SIG-M5 (cell line): ENCODE measurements around the gene DALRD3.
A peak's percentile ranks its signal among the peaks of the same experiment; 100 is the strongest.
"Not testable (repeated sequence)": the region's sequence is repeated elsewhere in the genome, so short reads cannot be mapped to it uniquely, and the experiment has no call there.

ENCODE experiments used
- DNase-seq: peaks from one replicate; lab custom pipeline; 2025; lab: John Stamatoyannopoulos, UW

The DALRD3 gene

GRCh38 chr3:49021813-49022687 is 3.7 kb upstream of the DALRD3 start, which contains the start of gene NDUFAF3:
Gene NDUFAF3 (plus strand): TSS chr3:49022121. CDS start chr3:49022145, 24 bp downstream.
- DNase-seq = no peak

DNA sequence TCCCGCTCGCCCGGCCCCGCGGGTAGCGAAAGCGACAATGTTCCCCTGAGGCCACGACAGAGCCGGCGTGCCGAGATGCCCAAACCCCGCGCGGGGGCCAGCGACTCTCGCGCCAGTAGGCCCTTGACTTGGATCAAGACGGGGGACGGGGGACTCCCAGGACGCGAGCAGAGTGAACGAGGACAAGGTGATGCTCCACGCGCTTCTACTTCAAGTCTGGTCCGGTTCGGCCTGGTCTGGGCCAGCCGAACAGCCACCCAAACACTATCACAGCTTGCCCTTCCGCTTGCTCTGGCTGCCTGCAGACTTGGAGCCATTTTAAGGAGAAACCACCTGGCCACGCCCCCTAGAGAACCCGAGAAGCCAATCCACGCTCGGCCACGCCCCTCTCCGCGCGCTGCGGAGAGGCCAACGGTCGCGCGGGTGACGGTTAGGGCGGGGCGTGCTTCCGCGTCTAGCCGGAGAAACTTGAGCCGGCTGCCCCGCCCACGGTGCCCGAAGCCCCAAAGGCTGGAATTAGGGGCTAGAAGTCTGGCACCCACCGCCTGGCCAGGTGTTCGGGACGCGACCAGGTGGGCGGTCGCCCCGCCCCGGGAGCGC is 2.9 kb upstream of the DALRD3 start:
- DNase-seq = peak; percentile 80

DNA sequence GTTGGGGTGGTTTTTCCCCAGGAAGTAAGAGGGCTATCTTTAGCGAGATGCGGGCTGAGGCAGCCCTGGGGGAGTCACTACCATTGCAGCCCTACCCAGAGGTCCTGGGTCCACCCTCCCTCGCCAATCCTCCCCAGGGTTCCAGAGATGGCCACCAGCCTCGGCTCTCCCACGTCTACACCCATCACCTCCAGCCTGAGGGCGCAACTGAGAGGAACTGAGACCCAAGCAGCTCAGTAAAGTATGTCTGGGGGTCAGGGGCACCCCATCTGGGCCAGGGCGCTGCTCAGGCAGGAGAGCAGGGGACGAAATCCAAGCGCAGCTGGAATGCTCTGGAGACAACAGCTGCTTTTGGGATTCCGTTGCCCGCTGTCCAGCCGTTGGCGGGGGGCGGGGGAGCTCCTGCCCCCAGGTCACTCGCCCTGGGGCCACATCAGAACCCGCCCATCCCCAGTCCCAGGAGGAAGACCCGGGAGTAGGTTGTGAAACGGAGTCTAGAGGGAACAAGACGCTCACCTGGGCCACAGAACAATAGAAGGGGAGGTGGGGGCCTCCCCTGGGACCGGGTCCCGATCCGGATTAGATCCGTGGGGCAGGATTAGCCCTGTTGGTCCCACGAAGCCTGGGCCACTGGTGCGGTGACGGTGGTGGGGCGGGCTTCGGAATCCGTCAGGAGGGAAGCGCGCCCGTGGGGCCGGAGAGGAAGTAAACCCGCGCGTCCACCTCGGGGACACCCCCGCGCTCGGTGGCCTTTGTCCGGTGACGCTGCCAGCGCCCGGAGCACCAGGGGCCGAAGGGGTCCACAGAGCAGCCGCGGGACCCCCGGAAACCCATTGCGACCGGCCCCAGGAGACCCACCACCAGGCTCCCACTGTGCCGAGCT is 2.2 kb upstream of the DALRD3 start:
- no peak for DNase-seq

DNA sequence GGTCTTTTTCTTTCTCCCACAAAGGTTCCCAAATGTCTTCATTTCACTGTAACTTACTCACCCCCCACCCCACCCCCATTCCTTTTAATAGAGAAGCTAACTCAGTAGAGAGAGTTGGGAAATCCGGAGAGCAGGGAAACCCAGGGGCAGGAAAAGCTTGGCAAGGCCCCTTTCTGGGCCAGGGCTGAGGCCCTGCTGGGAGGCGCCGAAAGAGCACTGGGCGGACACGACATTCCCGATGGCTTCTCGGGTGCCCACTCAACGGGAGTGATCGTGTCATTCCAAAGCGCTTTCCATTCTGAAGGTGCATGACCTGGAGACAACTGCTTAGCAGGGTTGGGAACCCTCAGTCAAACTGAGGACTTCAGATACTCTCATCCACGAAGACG is 1.6 kb upstream of the DALRD3 start:
- DNase-seq = no peak

DNA sequence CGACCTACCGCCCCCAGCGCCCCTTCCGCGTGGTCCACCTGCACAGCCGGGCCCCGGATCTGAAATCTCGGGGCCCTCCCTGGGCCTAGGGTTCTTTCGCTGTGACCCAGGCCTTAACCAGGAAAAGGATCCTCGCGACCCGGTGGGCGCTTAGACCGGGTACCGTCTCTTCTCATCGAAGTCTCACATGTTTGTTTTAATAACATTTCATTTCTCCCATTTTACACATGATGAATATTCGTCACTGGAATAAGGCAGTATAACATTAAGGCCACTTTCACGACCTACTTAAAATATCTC is 277 bp upstream of the DALRD3 start:
- DNase-seq = no peak

DNA sequence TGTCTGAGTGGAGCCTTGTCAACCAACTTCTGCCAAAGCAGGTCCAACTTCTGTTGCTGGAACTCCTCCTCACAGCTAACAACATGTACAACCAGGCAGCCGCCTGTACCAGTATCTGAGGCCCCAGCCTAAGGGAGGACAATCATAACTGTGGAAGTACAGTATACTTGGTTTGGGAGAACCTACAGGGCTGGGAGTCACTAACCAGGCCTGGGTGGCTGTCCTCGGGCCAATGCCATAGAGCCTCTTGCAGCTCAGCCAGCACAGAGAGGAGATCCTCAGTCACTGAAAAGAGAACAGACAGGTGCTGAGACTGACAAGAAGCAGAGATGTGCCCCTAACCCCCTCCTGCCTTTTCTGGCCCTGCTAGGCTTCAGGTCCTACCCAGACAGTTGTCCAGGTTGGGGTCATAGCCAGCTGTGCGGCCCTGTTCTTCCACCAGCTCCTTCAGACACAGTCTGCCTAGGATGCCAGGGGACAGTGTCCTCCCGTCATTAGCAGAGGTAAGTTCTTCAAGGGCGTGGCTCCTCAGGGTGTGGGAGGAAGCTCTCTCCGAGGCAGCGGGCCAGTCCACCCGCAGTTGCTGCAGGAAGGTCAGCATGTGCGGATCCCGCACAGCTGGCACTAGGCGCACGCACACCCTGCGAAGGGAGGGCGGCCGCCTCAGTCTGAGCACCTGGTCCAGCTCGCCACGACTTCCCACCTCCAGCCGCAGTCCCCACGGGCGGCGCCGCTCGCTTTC is 980 bp downstream of the DALRD3 start:
- DNase-seq = no peak

DNA sequence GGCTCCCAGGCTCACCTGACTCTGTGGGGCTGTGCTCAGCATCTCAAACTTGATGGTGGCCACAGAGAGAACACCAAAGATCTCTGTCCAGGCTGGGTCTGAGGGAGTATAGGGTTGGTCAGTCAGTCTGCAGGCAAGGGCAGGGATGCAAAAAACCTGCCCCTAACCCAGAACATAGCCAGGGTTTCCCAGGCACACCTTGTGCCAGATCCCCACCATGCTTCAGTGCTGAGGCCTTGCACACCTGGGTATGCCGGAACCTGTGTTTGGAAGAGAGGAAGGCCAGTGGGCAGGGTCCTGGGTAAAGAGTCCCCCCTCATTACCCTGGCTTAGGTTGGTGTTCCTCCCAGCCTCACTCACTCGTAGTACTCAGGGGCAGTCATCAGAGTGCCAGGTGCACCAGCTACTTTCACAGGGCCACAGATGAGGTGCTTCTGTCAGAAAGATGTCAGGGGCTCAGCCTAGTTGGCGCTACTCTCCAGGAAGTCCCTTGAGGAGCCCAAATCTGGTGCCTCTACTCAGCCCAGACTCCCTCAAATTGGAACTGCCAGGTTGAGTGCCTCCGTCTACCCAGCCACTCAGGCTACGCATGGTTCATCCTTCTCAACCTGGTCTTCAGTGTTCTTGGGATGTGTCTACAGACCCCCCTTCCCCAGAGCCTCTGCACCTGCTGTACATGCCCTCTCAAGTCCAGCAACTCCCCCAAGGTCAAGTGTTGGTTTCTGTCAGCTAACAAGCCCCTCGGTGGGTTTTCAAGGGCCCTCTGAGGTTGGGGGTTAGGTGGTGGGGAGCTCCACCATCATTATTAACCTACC is 1.8 kb downstream of the DALRD3 start:
- no peak for DNase-seq

- no peak for DNase-seq
Measured at GRCh38 chr3:49015765-49016164, 2.6 kb downstream of the DALRD3 start.

GRCh38 chr3:49015072-49015471 is 3.3 kb downstream of the DALRD3 start:
- DNase-seq = no peak

DNA sequence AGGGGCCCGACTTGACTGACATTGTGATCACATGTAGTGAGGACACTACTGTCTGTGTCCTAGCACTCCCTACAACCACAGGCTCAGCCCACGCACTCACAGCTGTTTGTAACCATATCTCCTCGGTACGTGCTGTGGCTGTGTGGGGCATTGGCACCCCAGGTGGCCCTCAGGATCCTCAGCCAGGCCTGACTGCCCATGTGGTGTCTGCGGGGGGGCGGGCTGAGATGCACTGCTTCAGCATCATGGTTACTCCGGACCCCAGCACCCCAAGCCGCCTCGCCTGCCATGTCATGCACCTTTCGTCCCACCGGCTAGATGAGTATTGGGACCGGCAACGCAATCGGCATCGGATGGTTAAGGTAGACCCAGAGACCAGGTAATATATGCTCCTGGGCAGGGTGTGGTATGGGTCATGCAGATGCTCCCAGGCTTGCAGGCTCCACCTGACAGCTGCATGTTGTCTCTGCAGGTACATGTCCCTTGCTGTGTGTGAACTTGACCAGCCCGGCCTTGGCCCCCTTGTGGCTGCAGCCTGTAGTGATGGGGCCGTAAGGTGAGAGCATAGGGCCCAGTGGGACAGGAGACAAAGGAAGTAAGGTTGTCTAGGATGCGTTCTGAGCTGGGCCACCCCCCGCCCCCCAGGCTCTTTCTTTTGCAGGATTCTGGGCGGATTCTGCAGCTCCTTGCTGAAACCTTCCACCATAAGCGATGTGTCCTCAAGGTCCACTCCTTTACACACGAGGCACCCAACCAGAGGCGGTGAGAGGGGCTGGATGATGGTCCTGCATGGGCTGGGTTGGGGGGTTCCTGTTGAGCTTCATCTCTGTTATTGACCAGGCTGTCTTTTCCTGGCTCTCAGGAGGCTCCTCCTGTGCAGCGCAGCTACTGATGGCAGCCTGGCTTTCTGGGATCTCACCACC is 4.4 kb downstream of the DALRD3 start:
- DNase-seq = no peak

GRCh38 chr3:49013113-49013737 is 5.2 kb downstream of the DALRD3 start:
- no peak for DNase-seq

DNA sequence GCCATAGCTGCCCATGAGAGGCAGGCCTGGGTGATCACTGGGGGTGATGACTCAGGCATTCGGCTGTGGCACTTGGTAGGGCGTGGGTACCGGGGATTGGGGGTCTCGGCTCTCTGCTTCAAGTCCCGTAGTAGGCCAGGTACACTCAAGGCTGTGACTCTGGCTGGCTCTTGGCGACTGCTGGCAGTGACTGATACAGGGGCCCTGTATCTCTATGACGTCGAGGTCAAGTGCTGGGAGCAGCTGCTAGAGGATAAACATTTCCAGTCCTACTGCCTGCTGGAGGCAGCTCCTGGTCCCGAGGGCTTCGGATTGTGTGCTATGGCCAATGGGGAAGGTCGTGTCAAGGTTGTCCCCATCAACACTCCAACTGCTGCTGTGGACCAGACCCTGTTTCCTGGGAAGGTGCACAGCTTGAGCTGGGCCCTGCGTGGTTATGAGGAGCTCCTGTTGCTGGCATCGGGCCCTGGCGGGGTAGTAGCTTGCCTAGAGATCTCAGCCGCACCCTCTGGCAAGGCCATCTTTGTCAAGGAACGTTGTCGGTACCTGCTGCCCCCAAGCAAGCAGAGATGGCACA is 5.9 kb downstream of the DALRD3 start:
- no peak for DNase-seq

DNA sequence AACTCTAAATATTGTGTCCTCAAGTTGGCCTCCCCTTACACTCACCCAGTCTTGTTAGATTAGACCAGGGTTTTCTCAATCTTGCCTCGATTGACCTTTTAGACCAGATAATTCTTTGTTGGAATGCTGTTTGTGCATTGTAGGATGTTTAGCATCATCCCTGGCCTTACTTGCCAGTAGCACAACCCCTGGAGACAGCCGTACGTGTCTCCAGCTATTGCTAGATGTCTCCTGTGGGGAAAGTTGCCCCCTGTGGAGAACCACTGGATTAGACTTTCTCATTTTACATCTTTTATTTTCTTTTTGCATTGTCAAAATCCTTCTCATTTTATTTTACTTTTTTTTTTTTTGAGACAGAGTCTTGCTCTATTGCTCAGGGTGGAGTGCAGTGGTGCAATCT is 9.0 kb downstream of the DALRD3 start:
- no peak for DNase-seq

DNA sequence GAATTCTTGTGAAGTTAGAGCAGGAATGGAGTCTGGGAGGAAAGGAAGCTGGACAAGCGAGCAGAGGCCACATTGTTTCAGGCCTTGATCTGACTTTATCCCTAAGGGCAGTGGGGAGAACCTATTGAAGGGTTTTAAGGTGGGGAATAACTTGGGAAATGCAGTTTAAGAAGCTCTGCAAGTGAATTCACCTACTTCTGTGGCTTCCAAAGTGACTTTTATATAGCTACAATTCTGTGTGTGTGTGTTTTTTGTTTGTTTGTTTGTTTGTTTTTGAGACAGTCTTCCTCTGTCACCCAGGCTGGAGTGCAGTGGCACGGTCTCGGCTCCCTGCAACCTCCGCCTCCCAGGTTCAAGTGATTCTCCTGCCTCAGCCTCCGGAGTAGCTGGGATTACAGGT is 9.8 kb downstream of the DALRD3 start:
- not testable (repeated sequence) for DNase-seq

GRCh38 chr3:49007771-49008528 is 10.4 kb downstream of the DALRD3 start:
- DNase-seq = peak; percentile 45

- DNase-seq = peak; percentile 91
Measured at GRCh38 chr3:49007068-49007770, 11.2 kb downstream of the DALRD3 start, which contains the start of gene WDR6. Gene WDR6 (plus strand): TSS chr3:49007391. CDS start chr3:49007432, 41 bp downstream.

DNA sequence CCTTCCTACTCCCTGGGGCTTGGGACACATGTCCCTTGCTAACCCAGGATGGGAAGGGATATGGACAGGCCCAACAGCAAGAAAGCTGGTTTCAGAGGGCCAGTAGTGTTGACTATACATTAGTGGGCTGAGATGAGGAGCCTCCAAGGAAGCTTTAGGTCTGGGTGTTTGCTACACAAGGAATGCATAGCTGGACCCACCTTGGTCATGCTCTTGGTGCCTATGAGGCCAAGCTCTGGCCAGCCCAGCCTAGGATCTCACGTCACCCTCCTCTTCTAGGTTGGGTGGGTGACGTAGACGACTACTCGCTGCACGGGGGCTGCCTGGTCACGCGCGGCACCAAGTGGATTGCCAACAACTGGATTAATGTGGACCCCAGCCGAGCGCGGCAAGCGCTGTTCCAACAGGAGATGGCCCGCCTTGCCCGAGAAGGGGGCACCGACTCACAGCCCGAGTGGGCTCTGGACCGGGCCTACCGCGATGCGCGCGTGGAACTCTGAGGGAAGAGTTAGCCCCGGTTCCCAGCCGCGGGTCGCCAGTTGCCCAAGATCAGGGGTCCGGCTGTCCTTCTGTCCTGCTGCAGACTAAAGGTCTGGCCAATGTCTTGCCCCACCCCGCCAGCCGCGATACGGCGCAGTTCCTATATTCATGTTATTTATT is 11.8 kb downstream of the DALRD3 start:
- DNase-seq = no peak
